Left lobe of liver (tissue), 2 donors: ENCODE measurements around the gene SREBF2. TPM values are rescaled to one million over a fixed set of nuclear protein-coding genes. Genes with fewer than 3 reads are reported as not detected.
A peak's percentile ranks its signal among the peaks of the same experiment; 100 is the strongest.

ENCODE experiments used
- ATAC-seq: fragments of 200-7000 bp; cut with Tn5 transposase; one replicate; pipeline ENCODE4 v1.9.1; 2020; ENCODE audit warnings: mild to moderate bottlenecking, moderate library complexity
- DNase-seq: peaks from one replicate; pipeline ENCODE4 v3.0.0-alpha.2; 2020; ENCODE audit warnings: low spot score
- total RNA-seq: library from RNA; stranded (reverse); gene quantifications from one replicate; pipeline ENCODE4 v1.2.1, GENCODE V29; 2021
- donor health status: DM: no; HTN: no; CAD: no; lungs with moderate emphysema.
- donor health status: DM: no; HTN: yes; CAD: no.

SREBF2 gene
- total RNA-seq, 1 donor from 2014 or later = 30.4 TPM

GRCh38 chr22:41917375-41917902 lies 84.5 kb downstream of the SREBF2 start:
- ATAC-seq (no peak), DNase-seq (no peak)

- ATAC-seq (no peak), DNase-seq (no peak)
These were observed 85.2 kb downstream of the SREBF2 start for GRCh38 chr22:41917903-41918791.

- no peak for DNase-seq
These were observed 86.7 kb downstream of the SREBF2 start for GRCh38 chr22:41919357-41920224.

GRCh38 chr22:41920271-41920976 lies 87.5 kb downstream of the SREBF2 start:
- ATAC-seq (no peak), DNase-seq (no peak)

More at GRCh38 chr22:41919357-41920224, 86.7 kb downstream of the SREBF2 start:
- peak; percentile 47 for ATAC-seq

GRCh38 chr22:41922328-41922727 lies 89.4 kb downstream of the SREBF2 start:
- ATAC-seq = no peak
- DNase-seq = no peak

- DNase-seq (no peak), ATAC-seq (no peak)
These were observed 90.2 kb downstream of the SREBF2 start for GRCh38 chr22:41922940-41923594.

- DNase-seq (no peak), ATAC-seq (no peak)
These were observed 90.8 kb downstream of the SREBF2 start for GRCh38 chr22:41923595-41924276.

- DNase-seq (peak; percentile 74), ATAC-seq (peak; percentile 95)
These were observed 93.0 kb downstream of the SREBF2 start for GRCh38 chr22:41925783-41926460.

- no peak for DNase-seq
- no peak for ATAC-seq
These were observed 94.9 kb downstream of the SREBF2 start for GRCh38 chr22:41927813-41928212.

- ATAC-seq = no peak
- DNase-seq = no peak
These were observed 95.9 kb downstream of the SREBF2 start for GRCh38 chr22:41928593-41929417.

GRCh38 chr22:41929418-41929810 lies 96.5 kb downstream of the SREBF2 start:
- DNase-seq = no peak
- no peak for ATAC-seq

- ATAC-seq = no peak
- no peak for DNase-seq
These were observed 98.9 kb downstream of the SREBF2 start for GRCh38 chr22:41931701-41932269.

GRCh38 chr22:41932353-41932752 lies 99.4 kb downstream of the SREBF2 start:
- DNase-seq (no peak), ATAC-seq (no peak)

- ATAC-seq = no peak
- no peak for DNase-seq
These were observed 100.7 kb downstream of the SREBF2 start for GRCh38 chr22:41933411-41934177.

GRCh38 chr22:41934284-41935014 lies 101.5 kb downstream of the SREBF2 start:
- DNase-seq = no peak
- ATAC-seq = no peak

GRCh38 chr22:41935015-41935351 lies 102.1 kb downstream of the SREBF2 start:
- ATAC-seq = no peak
- no peak for DNase-seq

GRCh38 chr22:41935509-41935908 lies 102.6 kb downstream of the SREBF2 start:
- ATAC-seq = no peak
- no peak for DNase-seq
